ENCODE data around the gene GOLGA6L26.
"Not testable (repeated sequence)": the region's sequence is repeated elsewhere in the genome, so short reads cannot be mapped to it uniquely, and the experiment has no call there.

DNA sequence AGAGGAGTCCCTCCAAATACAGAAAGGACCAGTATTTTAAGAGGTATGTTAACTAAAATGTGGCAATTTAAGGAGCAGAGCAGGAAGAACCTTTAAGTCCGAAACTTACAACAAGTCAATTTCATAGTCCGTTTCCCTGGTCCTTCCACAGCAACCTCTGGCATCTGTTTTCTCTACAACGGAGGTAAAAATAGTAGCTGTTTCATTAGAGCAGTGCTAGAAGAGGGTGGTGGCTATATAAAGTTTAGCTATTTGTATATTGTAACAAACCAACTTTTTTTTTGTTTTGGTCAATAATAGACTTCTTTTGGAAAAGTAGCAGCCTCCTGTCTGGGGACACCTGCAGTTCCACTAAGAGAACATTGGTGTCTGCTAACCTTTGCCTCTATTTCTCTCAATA, 37.9 kb upstream of the GOLGA6L26 start:
- TF ChIP-seq EZH2 (IDR thresholded peaks at IDR 0.05; ENCODE audit: borderline replicate concordance, low read depth, low read length, severe bottlenecking); JUN (IDR thresholded peaks at IDR 0.05; ENCODE audit: borderline replicate concordance, insufficient read depth, insufficient read length, low read depth); POLR2AphosphoS5 (IDR thresholded peaks at IDR 0.05; ENCODE audit: insufficient read depth, low read depth, low read length): not testable (repeated sequence)
- TF ChIP-seq, protein P1, sequence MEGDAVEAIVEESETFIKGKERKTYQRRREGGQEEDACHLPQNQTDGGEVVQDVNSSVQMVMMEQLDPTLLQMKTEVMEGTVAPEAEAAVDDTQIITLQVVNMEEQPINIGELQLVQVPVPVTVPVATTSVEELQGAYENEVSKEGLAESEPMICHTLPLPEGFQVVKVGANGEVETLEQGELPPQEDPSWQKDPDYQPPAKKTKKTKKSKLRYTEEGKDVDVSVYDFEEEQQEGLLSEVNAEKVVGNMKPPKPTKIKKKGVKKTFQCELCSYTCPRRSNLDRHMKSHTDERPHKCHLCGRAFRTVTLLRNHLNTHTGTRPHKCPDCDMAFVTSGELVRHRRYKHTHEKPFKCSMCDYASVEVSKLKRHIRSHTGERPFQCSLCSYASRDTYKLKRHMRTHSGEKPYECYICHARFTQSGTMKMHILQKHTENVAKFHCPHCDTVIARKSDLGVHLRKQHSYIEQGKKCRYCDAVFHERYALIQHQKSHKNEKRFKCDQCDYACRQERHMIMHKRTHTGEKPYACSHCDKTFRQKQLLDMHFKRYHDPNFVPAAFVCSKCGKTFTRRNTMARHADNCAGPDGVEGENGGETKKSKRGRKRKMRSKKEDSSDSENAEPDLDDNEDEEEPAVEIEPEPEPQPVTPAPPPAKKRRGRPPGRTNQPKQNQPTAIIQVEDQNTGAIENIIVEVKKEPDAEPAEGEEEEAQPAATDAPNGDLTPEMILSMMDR (IDR thresholded peaks at IDR 0.05; ENCODE audit: extremely low read depth in 1 of 2, insufficient read depth in 1 of 2, low read depth in 1 of 2, low read length in 2 of 2) = not testable (repeated sequence)
